Keratinocyte (primary cell): ENCODE data around the gene PPIL4. TPM values are rescaled to one million over a fixed set of nuclear protein-coding genes. Genes with fewer than 3 reads are reported as not detected.

Experiments used
- DNase-seq: peaks from one replicate; pipeline ENCODE4 v3.0.0-alpha.2; 2011; ENCODE audit warnings: low read depth, missing footprints, low spot score
- FAIRE-seq: peaks from 2 replicates; lab custom pipeline; 2011; peaks lifted over from hg19 to GRCh38; lab: Jason Lieb, UNC
- H2AFZ ChIP-seq: 2 replicates; pipeline ENCODE4 v1.6.0; 2012; ENCODE audit warnings: low read length, control low read depth, inconsistent platforms; ENCODE audit not compliant: control insufficient read depth
- H3K27ac ChIP-seq: 2 replicates; pipeline ENCODE4 v1.5.1; 2011; ENCODE audit warnings: low read length; ENCODE audit not compliant: control insufficient read depth, insufficient read depth
- H3K27me3 ChIP-seq: 3 replicates; pipeline ENCODE4 v1.6.0; 2011; ENCODE audit warnings: low read length; ENCODE audit not compliant: control insufficient read depth, insufficient read depth; ENCODE audit errors: extremely low read depth
- H3K36me3 ChIP-seq, 2 experiments: 2 replicates in 1 of 2; 3 replicates in 1 of 2; pipeline ENCODE4 v1.5.1; 2011; ENCODE audit warnings: low read length in 2 of 2, mild to moderate bottlenecking in 1 of 2; ENCODE audit not compliant: control insufficient read depth in 2 of 2, insufficient read depth in 2 of 2; ENCODE audit errors: extremely low read depth in 1 of 2
- H3K4me1 ChIP-seq: 3 replicates; pipeline ENCODE4 v1.5.1; 2011; ENCODE audit warnings: low read length; ENCODE audit not compliant: control insufficient read depth, insufficient read depth; ENCODE audit errors: extremely low read depth
- H3K4me2 ChIP-seq: 3 replicates; pipeline ENCODE4 v1.6.0; 2011; ENCODE audit warnings: low read depth, low read length; ENCODE audit not compliant: control insufficient read depth, insufficient read depth; ENCODE audit errors: extremely low read depth
- H3K4me3 ChIP-seq, 3 experiments: fragments of 200-600 bp in 1 of 3; sonication (generic) in 1 of 3; 2 replicates in 2 of 3; 3 replicates in 1 of 3; pipeline ENCODE4 v1.5.1; 2011 to 2016; ENCODE audit warnings: low read length in 3 of 3, mild to moderate bottlenecking in 3 of 3, control low read depth in 2 of 3, inconsistent platforms in 1 of 3, low read depth in 1 of 3, mixed read lengths in 1 of 3, mixed run types in 1 of 3, moderate library complexity in 1 of 3; ENCODE audit not compliant: control insufficient read depth in 2 of 3, insufficient read depth in 2 of 3; ENCODE audit errors: extremely low read depth in 1 of 3
- H3K79me2 ChIP-seq: 2 replicates; pipeline ENCODE4 v1.6.0; 2012; ENCODE audit warnings: low read length; ENCODE audit not compliant: control insufficient read depth, insufficient read depth
- H3K9ac ChIP-seq: 3 replicates; pipeline ENCODE4 v1.6.0; 2011; ENCODE audit warnings: low read length; ENCODE audit not compliant: control insufficient read depth, insufficient read depth; ENCODE audit errors: extremely low read depth
- H3K9me1 ChIP-seq: 3 replicates; pipeline ENCODE4 v1.6.0; 2011; ENCODE audit warnings: low read length; ENCODE audit not compliant: control insufficient read depth, insufficient read depth; ENCODE audit errors: extremely low read depth
- H3K9me3 ChIP-seq: 2 replicates; pipeline ENCODE4 v1.5.1; 2012; ENCODE audit warnings: low read depth, low read length; ENCODE audit not compliant: control insufficient read depth
- H4K20me1 ChIP-seq: 3 replicates; pipeline ENCODE4 v1.6.0; 2011; ENCODE audit warnings: low read length; ENCODE audit not compliant: control insufficient read depth, insufficient read depth; ENCODE audit errors: extremely low read depth
- CTCF ChIP-seq, 3 experiments: IDR thresholded peaks in 1 of 3; conservative IDR thresholded peaks in 1 of 3; optimal IDR thresholded peaks in 1 of 3; 2 replicates in 2 of 3; 3 replicates in 1 of 3; pipeline versions ENCODE3 to v1.5.1; 2011; ENCODE audit warnings: low read length in 3 of 3, mild to moderate bottlenecking in 3 of 3, moderate library complexity in 2 of 3, control low read depth in 1 of 3, inconsistent platforms in 1 of 3; ENCODE audit not compliant: insufficient read depth in 2 of 3; ENCODE audit errors: extremely low read depth in 1 of 3
- EZH2 ChIP-seq: IDR thresholded peaks from one replicate; pipeline ENCODE4 v1.6.1; 2012; ENCODE audit warnings: inconsistent platforms, mild to moderate bottlenecking, low read length, moderate library complexity
- dilution Hi-C: fragments of 300-500 bp; cut with MboI; formaldehyde crosslinking; loops from one replicate; pipeline ENCODE4 v1.7.0; 2020; ENCODE audit warnings: low sequenced_read_pairs; ENCODE audit not compliant: extremely low pct_ligation_motif_present
- polyA plus RNA-seq, 5 experiments: library from polyadenylated mRNA; depleted of rRNA in 3 of 5; stranded (reverse) in 3 of 5; stranded (forward) in 1 of 5; unstranded in 1 of 5; fragments of >200 nt; gene quantifications; 1 replicate in 1 of 5; 2 replicates in 3 of 5; 3 replicates in 1 of 5; pipeline versions ENCODE4 v1.2.1 to v1.2.3, GENCODE V29; 2011 to 2012; ENCODE audit warnings: missing spikeins in 2 of 5, low read depth in 1 of 5, low replicate concordance in 1 of 5

The PPIL4 gene
- polyA plus RNA-seq, 1 donor (not counting 4 experiments of a cell fraction or from before 2014, with no cell fraction given), result 14.0 TPM

- H3K9ac ChIP-seq, result no peak overlapping the region
- H3K4me1 ChIP-seq, result no peaks in the 10 kb centered on the region
- no peaks in the 10 kb centered on the region for H3K36me3 ChIP-seq
- no peak overlapping the region for H3K4me2 ChIP-seq
- dilution Hi-C loops, result no loop called here
- DNase-seq (no peak), FAIRE-seq (no peak)
- H2AFZ ChIP-seq, result no peak overlapping the region
- H3K79me2 ChIP-seq, result no peaks in the 10 kb centered on the region
- no peaks in the 10 kb centered on the region for H3K9me1 ChIP-seq
- TF ChIP-seq CTCF (optimal IDR thresholded peaks at IDR 0.05 in 1 of 3, IDR thresholded peaks at IDR 0.05 in 1 of 3, conservative IDR thresholded peaks at IDR 0.05 in 1 of 3; ENCODE audit: extremely low read depth in 1 of 3, insufficient read depth in 2 of 3, low read length in 3 of 3) (no peak), EZH2 (no peak)
- H3K4me3 ChIP-seq, result no peak overlapping the region
- H3K27me3 ChIP-seq, result no peaks in the 10 kb centered on the region
- no peaks in the 10 kb centered on the region for H3K9me3 ChIP-seq
- H3K27ac ChIP-seq, result no peak overlapping the region
- no peaks in the 10 kb centered on the region for H4K20me1 ChIP-seq
Measured at GRCh38 chr6:149558029-149558428, 12.2 kb upstream of the PPIL4 start.

GRCh38 chr6:149551920-149552319 lies 6.1 kb upstream of the PPIL4 start:
- no peak for FAIRE-seq

More at GRCh38 chr6:149551920-149552319, 6.1 kb upstream of the PPIL4 start:
- Histone ChIP-seq H3K27ac (no peak overlapping the region), H3K9me1 (no peaks in the 10 kb centered on the region), H3K4me3 (no peak overlapping the region), H3K9ac (no peak overlapping the region), H3K36me3 (no peaks in the 10 kb centered on the region), H4K20me1 (no peaks in the 10 kb centered on the region), H3K27me3 (no peaks in the 10 kb centered on the region), H3K4me2 (no peak overlapping the region), H3K9me3 (no peaks in the 10 kb centered on the region), H3K4me1 (no peaks in the 10 kb centered on the region), H2AFZ (no peak overlapping the region), H3K79me2 (no peaks in the 10 kb centered on the region)
- TF ChIP-seq EZH2 (no peak), CTCF (optimal IDR thresholded peaks at IDR 0.05 in 1 of 3, IDR thresholded peaks at IDR 0.05 in 1 of 3, conservative IDR thresholded peaks at IDR 0.05 in 1 of 3; ENCODE audit: extremely low read depth in 1 of 3, insufficient read depth in 2 of 3, low read length in 3 of 3) (no peak)
- dilution Hi-C loops, result no loop called here
- no peak for DNase-seq
